ENCODE results near the gene SMCO2.

SMCO2 gene

GRCh38 chr12:27436029-27436428 is 10.5 kb upstream of the SMCO2 start:
- Histone ChIP-seq H3K9me3 (ENCODE audit: insufficient read depth, low read length) (peaks cover 33% of the 10 kb centered on the region), H3K4me3 (ENCODE audit: insufficient read length, low read depth) (no peak overlapping the region), H3K4me1 (ENCODE audit: insufficient read depth, insufficient read length) (no peaks in the 10 kb centered on the region), H3K36me3 (ENCODE audit: insufficient read depth, insufficient read length, low read length) (no peaks in the 10 kb centered on the region), H3K27me3 (ENCODE audit: insufficient read depth, insufficient read length) (no peaks in the 10 kb centered on the region), H3K9ac (ENCODE audit: insufficient read length, low read depth) (no peak overlapping the region)
- TF ChIP-seq SUZ12 (IDR thresholded peaks at IDR 0.05; ENCODE audit: extremely low read depth, insufficient read depth, insufficient read length) (no peak), YY1 (IDR thresholded peaks at IDR 0.05; ENCODE audit: insufficient read depth, insufficient read length) (no peak), ZNF274 (IDR thresholded peaks at IDR 0.05; ENCODE audit: low read depth, low read length) (no peak)
- DNase-seq (ENCODE audit: low read depth, low spot score), result peak; percentile 95

- H3K4me1 ChIP-seq (ENCODE audit: insufficient read depth, insufficient read length), result no peaks in the 10 kb centered on the region
- H3K4me3 ChIP-seq (ENCODE audit: insufficient read length, low read depth), result no peak overlapping the region
- TF ChIP-seq ZNF274 (IDR thresholded peaks at IDR 0.05; ENCODE audit: low read depth, low read length), result no peak
- TF ChIP-seq YY1 (IDR thresholded peaks at IDR 0.05; ENCODE audit: insufficient read depth, insufficient read length), result no peak
- no peak for TF ChIP-seq SUZ12 (IDR thresholded peaks at IDR 0.05; ENCODE audit: extremely low read depth, insufficient read depth, insufficient read length)
- H3K27me3 ChIP-seq (ENCODE audit: insufficient read depth, insufficient read length), result no peaks in the 10 kb centered on the region
- H3K9me3 ChIP-seq (ENCODE audit: insufficient read depth, low read length), result peaks cover 27% of the 10 kb centered on the region
- DNase-seq (ENCODE audit: low read depth, low spot score), result no peak
- no peaks in the 10 kb centered on the region for H3K36me3 ChIP-seq (ENCODE audit: insufficient read depth, insufficient read length, low read length)
- no peak overlapping the region for H3K9ac ChIP-seq (ENCODE audit: insufficient read length, low read depth)
Observed at GRCh38 chr12:27436768-27437167, 9.8 kb upstream of the SMCO2 start.

GRCh38 chr12:27437839-27438238 is 8.7 kb upstream of the SMCO2 start:
- no peaks in the 10 kb centered on the region for H3K36me3 ChIP-seq (ENCODE audit: insufficient read depth, insufficient read length, low read length)
- no peaks in the 10 kb centered on the region for H3K4me1 ChIP-seq (ENCODE audit: insufficient read depth, insufficient read length)
- no peak for TF ChIP-seq ZNF274 (IDR thresholded peaks at IDR 0.05; ENCODE audit: low read depth, low read length)
- peaks cover 26% of the 10 kb centered on the region for H3K9me3 ChIP-seq (ENCODE audit: insufficient read depth, low read length)
- no peak overlapping the region for H3K4me3 ChIP-seq (ENCODE audit: insufficient read length, low read depth)
- no peak for DNase-seq (ENCODE audit: low read depth, low spot score)
- no peaks in the 10 kb centered on the region for H3K27me3 ChIP-seq (ENCODE audit: insufficient read depth, insufficient read length)
- H3K9ac ChIP-seq (ENCODE audit: insufficient read length, low read depth), result no peak overlapping the region

- Histone ChIP-seq H3K9me3 (ENCODE audit: insufficient read depth, low read length) (peaks cover 5% of the 10 kb centered on the region; the same call in 1 of the 2 replicates), H3K9ac (ENCODE audit: insufficient read length, low read depth) (no peak overlapping the region), H3K4me3 (ENCODE audit: insufficient read length, low read depth) (no peak overlapping the region), H3K36me3 (ENCODE audit: insufficient read depth, insufficient read length, low read length) (no peaks in the 10 kb centered on the region), H3K27me3 (ENCODE audit: insufficient read depth, insufficient read length) (no peaks in the 10 kb centered on the region), H3K4me1 (ENCODE audit: insufficient read depth, insufficient read length) (no peaks in the 10 kb centered on the region)
- TF ChIP-seq ZNF274 (IDR thresholded peaks at IDR 0.05; ENCODE audit: low read depth, low read length) (no peak), YY1 (IDR thresholded peaks at IDR 0.05; ENCODE audit: insufficient read depth, insufficient read length) (no peak), SUZ12 (IDR thresholded peaks at IDR 0.05; ENCODE audit: extremely low read depth, insufficient read depth, insufficient read length) (no peak)
- DNase-seq (ENCODE audit: low read depth, low spot score), result no peak
Observed at GRCh38 chr12:27447761-27448160, 1.2 kb downstream of the SMCO2 start.

GRCh38 chr12:27449026-27449425 is 2.5 kb downstream of the SMCO2 start:
- H3K9ac ChIP-seq (ENCODE audit: insufficient read length, low read depth), result no peak overlapping the region

GRCh38 chr12:27449893-27450534 is 3.5 kb downstream of the SMCO2 start:
- TF ChIP-seq SUZ12 (IDR thresholded peaks at IDR 0.05; ENCODE audit: extremely low read depth, insufficient read depth, insufficient read length) (no peak), YY1 (IDR thresholded peaks at IDR 0.05; ENCODE audit: insufficient read depth, insufficient read length) (no peak), ZNF274 (IDR thresholded peaks at IDR 0.05; ENCODE audit: low read depth, low read length) (no peak)
- Histone ChIP-seq H3K4me1 (ENCODE audit: insufficient read depth, insufficient read length) (no peaks in the 10 kb centered on the region), H3K4me3 (ENCODE audit: insufficient read length, low read depth) (no peak overlapping the region), H3K27me3 (ENCODE audit: insufficient read depth, insufficient read length) (no peaks in the 10 kb centered on the region), H3K9ac (ENCODE audit: insufficient read length, low read depth) (no peak overlapping the region), H3K9me3 (ENCODE audit: insufficient read depth, low read length) (peaks cover 5% of the 10 kb centered on the region; the same call in 1 of the 2 replicates), H3K36me3 (ENCODE audit: insufficient read depth, insufficient read length, low read length) (no peaks in the 10 kb centered on the region)
- no peak for DNase-seq (ENCODE audit: low read depth, low spot score)

More at GRCh38 chr12:27449026-27449425, 2.5 kb downstream of the SMCO2 start:
- no peak for DNase-seq (ENCODE audit: low read depth, low spot score)
- Histone ChIP-seq H3K4me1 (ENCODE audit: insufficient read depth, insufficient read length) (no peaks in the 10 kb centered on the region), H3K4me3 (ENCODE audit: insufficient read length, low read depth) (no peak overlapping the region), H3K27me3 (ENCODE audit: insufficient read depth, insufficient read length) (no peaks in the 10 kb centered on the region), H3K9me3 (ENCODE audit: insufficient read depth, low read length) (peaks cover 5% of the 10 kb centered on the region; the same call in 1 of the 2 replicates), H3K36me3 (ENCODE audit: insufficient read depth, insufficient read length, low read length) (no peaks in the 10 kb centered on the region)
- TF ChIP-seq ZNF274 (IDR thresholded peaks at IDR 0.05; ENCODE audit: low read depth, low read length), result no peak
- no peak for TF ChIP-seq YY1 (IDR thresholded peaks at IDR 0.05; ENCODE audit: insufficient read depth, insufficient read length)
- no peak for TF ChIP-seq SUZ12 (IDR thresholded peaks at IDR 0.05; ENCODE audit: extremely low read depth, insufficient read depth, insufficient read length)

GRCh38 chr12:27451036-27451825 is 4.7 kb downstream of the SMCO2 start:
- peaks cover 1% of the 10 kb centered on the region; the same call in 1 of the 2 replicates for H3K9me3 ChIP-seq (ENCODE audit: insufficient read depth, low read length)
- H3K27me3 ChIP-seq (ENCODE audit: insufficient read depth, insufficient read length), result no peaks in the 10 kb centered on the region
- H3K36me3 ChIP-seq (ENCODE audit: insufficient read depth, insufficient read length, low read length), result no peaks in the 10 kb centered on the region
- H3K4me3 ChIP-seq (ENCODE audit: insufficient read length, low read depth), result no peak overlapping the region
- no peak for DNase-seq (ENCODE audit: low read depth, low spot score)
- no peak for TF ChIP-seq ZNF274 (IDR thresholded peaks at IDR 0.05; ENCODE audit: low read depth, low read length)
- no peak for TF ChIP-seq YY1 (IDR thresholded peaks at IDR 0.05; ENCODE audit: insufficient read depth, insufficient read length)
- TF ChIP-seq SUZ12 (IDR thresholded peaks at IDR 0.05; ENCODE audit: extremely low read depth, insufficient read depth, insufficient read length), result no peak
- no peak overlapping the region for H3K9ac ChIP-seq (ENCODE audit: insufficient read length, low read depth)
- no peaks in the 10 kb centered on the region for H3K4me1 ChIP-seq (ENCODE audit: insufficient read depth, insufficient read length)
